Lower leg skin (tissue), 3 donors: Measurements from ENCODE around the gene MARS2.

Experiments
- CTCF ChIP-seq, 3 donors: fragments of 450-650 bp; IDR thresholded peaks; one replicate each; pipeline ENCODE4 v1.5.1; 2016; ENCODE audit warnings: antibody characterized with exemption in 3 of 3, mild to moderate bottlenecking in 3 of 3, moderate library complexity in 2 of 3
- POLR2A ChIP-seq, 2 donors: fragments of 450-650 bp; IDR thresholded peaks; one replicate each; pipeline ENCODE4 v1.6.1; 2016 to 2017; ENCODE audit warnings: antibody characterized with exemption in 2 of 2, mild to moderate bottlenecking in 1 of 2, moderate library complexity in 1 of 2

GRCh38 chr2:197668296-197668695 lies 36.9 kb upstream of the MARS2 start:
- TF ChIP-seq CTCF (IDR thresholded peaks at IDR 0.05) = no peak
- TF ChIP-seq POLR2A (IDR thresholded peaks at IDR 0.05) = no peak
